H1 (cell line): ENCODE measurements around the gene ZNF674. TPM values are rescaled to one million over a fixed set of nuclear protein-coding genes. Genes with fewer than 3 reads are reported as not detected.
A peak's percentile ranks its signal among the peaks of the same experiment; 100 is the strongest.
"Not testable (repeated sequence)": the region's sequence is repeated elsewhere in the genome, so short reads cannot be mapped to it uniquely, and the experiment has no call there.

Experiments used
- CTCF ChIA-PET: fragments of 300-600 bp; sonication (Branson Sonifier 250); formaldehyde crosslinking; loops from one replicate; lab custom pipeline; 2021; ENCODE audit not compliant: partially characterized antibody; lab: Charles Lee
- POLR2A ChIA-PET: fragments of 300-600 bp; sonication (Branson Sonifier 250); formaldehyde crosslinking; loops from one replicate; lab custom pipeline; 2021; ENCODE audit warnings: inconsistent platforms; ENCODE audit not compliant: partially characterized antibody; lab: Charles Lee
- DNase-seq, 2 experiments: peaks; one replicate each; pipeline versions ENCODE4 v3.0.0 to v3.0.0-alpha.2; 2010 to 2022; ENCODE audit warnings: low spot score in 2 of 2, low read depth in 1 of 2, mixed read lengths in 1 of 2
- FAIRE-seq: peaks from 2 replicates; lab custom pipeline; 2011; peaks lifted over from hg19 to GRCh38; lab: Jason Lieb, UNC
- H2AFZ ChIP-seq: 2 replicates; pipeline ENCODE4 v1.8.1; 2012; ENCODE audit warnings: low read length, inconsistent platforms
- H2AK5ac ChIP-seq: 2 replicates; pipeline ENCODE4 v1.6.1; 2013; ENCODE audit warnings: low read depth, low read length
- H2BK120ac ChIP-seq: replicated peaks from 2 replicates; pipeline ENCODE3; 2013; ENCODE audit warnings: low read depth, low read length, inconsistent platforms
- H2BK12ac ChIP-seq: 2 replicates; pipeline ENCODE4 v1.6.1; 2013; ENCODE audit warnings: low read depth, low read length
- H2BK15ac ChIP-seq: 2 replicates; pipeline ENCODE4 v1.6.1; 2013; ENCODE audit warnings: low read length
- H2BK20ac ChIP-seq: 2 replicates; pipeline ENCODE4 v1.6.1; 2013; ENCODE audit warnings: low read length
- H2BK5ac ChIP-seq: 2 replicates; pipeline ENCODE4 v1.6.1; 2013; ENCODE audit warnings: low read depth, low read length
- H3K14ac ChIP-seq: 2 replicates; pipeline ENCODE4 v1.6.1; 2013; ENCODE audit warnings: inconsistent platforms; ENCODE audit not compliant: insufficient read length
- H3K18ac ChIP-seq: 2 replicates; pipeline ENCODE4 v1.6.1; 2013; ENCODE audit warnings: low read length; ENCODE audit errors: extremely low read depth
- H3K23ac ChIP-seq: 2 replicates; pipeline ENCODE4 v1.6.1; 2013; ENCODE audit warnings: inconsistent platforms; ENCODE audit not compliant: insufficient read length
- H3K23me2 ChIP-seq: 2 replicates; pipeline ENCODE4 v1.6.1; 2013; ENCODE audit warnings: low read depth, low read length
- H3K27ac ChIP-seq: 2 replicates; pipeline ENCODE4 v1.6.1; 2011; ENCODE audit warnings: low read depth, low read length, inconsistent platforms
- H3K27me3 ChIP-seq, 4 experiments: replicated peaks in 1 of 4; 1 replicate in 1 of 4; 2 replicates in 3 of 4; pipeline versions ENCODE4 v1.6.1 to v1.8.1; 2011 to 2013; ENCODE audit warnings: low read length in 3 of 4, mild to moderate bottlenecking in 3 of 4, inconsistent platforms in 2 of 4, mixed read lengths in 2 of 4, moderate library complexity in 1 of 4; ENCODE audit not compliant: control insufficient read depth in 3 of 4, insufficient read depth in 3 of 4; ENCODE audit errors: extremely low read depth in 1 of 4
- H3K36me3 ChIP-seq, 4 experiments: 2 replicates each; pipeline versions ENCODE4 v1.6.1 to v1.8.1; 2011 to 2013; ENCODE audit warnings: mild to moderate bottlenecking in 4 of 4, low read length in 3 of 4, moderate library complexity in 2 of 4, control low read depth in 1 of 4, inconsistent platforms in 1 of 4; ENCODE audit not compliant: insufficient read depth in 4 of 4, control insufficient read depth in 2 of 4
- H3K4ac ChIP-seq: replicated peaks from 2 replicates; pipeline ENCODE3; 2013; ENCODE audit warnings: low read length, low read depth, mixed read lengths, inconsistent platforms; ENCODE audit not compliant: insufficient read length
- H3K4me1 ChIP-seq, 4 experiments: replicated peaks in 1 of 4; 1 replicate in 1 of 4; 2 replicates in 3 of 4; pipeline versions ENCODE4 v1.6.1 to v1.8.1; 2011 to 2013; ENCODE audit warnings: low read length in 3 of 4, inconsistent platforms in 2 of 4, mixed read lengths in 1 of 4; ENCODE audit not compliant: insufficient read depth in 4 of 4, control insufficient read depth in 3 of 4
- H3K4me2 ChIP-seq, 2 experiments: 2 replicates each; pipeline versions ENCODE4 v1.6.1 to v1.8.1; 2011 to 2013; ENCODE audit warnings: low read depth in 2 of 2, low read length in 2 of 2, control low read depth in 1 of 2, inconsistent platforms in 1 of 2, mild to moderate bottlenecking in 1 of 2; ENCODE audit not compliant: insufficient read depth in 1 of 2
- H3K4me3 ChIP-seq, 4 experiments: fragments of 200-600, 300-600 bp in 1 of 4; sonication (generic), shearing (Covaris generic), sonication (Bioruptor Twin) in 1 of 4; 2 replicates each; pipeline versions ENCODE4 v1.5.1 to v1.8.1; 2011 to 2016; ENCODE audit warnings: low read length in 4 of 4, low read depth in 3 of 4, control low read depth in 2 of 4, inconsistent platforms in 2 of 4, mild to moderate bottlenecking in 2 of 4, mixed read lengths in 1 of 4, moderate library complexity in 1 of 4; ENCODE audit not compliant: insufficient read depth in 2 of 4; ENCODE audit errors: extremely low read depth in 1 of 4
- H3K56ac ChIP-seq: replicated peaks from 2 replicates; pipeline ENCODE3; 2013; ENCODE audit warnings: low read depth, mild to moderate bottlenecking, mixed read lengths, low read length, inconsistent platforms; ENCODE audit not compliant: insufficient read length
- H3K79me1 ChIP-seq: 2 replicates; pipeline ENCODE4 v1.6.1; 2013; ENCODE audit warnings: low read depth, low read length, control low read depth
- H3K79me2 ChIP-seq, 2 experiments: 2 replicates each; pipeline versions ENCODE4 v1.6.1 to v1.8.1; 2012 to 2013; ENCODE audit warnings: low read length in 2 of 2, mild to moderate bottlenecking in 2 of 2, inconsistent platforms in 1 of 2; ENCODE audit not compliant: insufficient read depth in 2 of 2, control insufficient read depth in 1 of 2
- H3K9ac ChIP-seq, 4 experiments: replicated peaks in 1 of 4; 1 replicate in 1 of 4; 2 replicates in 3 of 4; pipeline versions ENCODE4 v1.6.1 to v1.8.1; 2011 to 2013; ENCODE audit warnings: low read depth in 3 of 4, low read length in 3 of 4, control low read depth in 2 of 4, mild to moderate bottlenecking in 2 of 4, moderate library complexity in 2 of 4, inconsistent platforms in 1 of 4; ENCODE audit errors: extremely low read depth in 1 of 4
- H3K9me3 ChIP-seq, 2 experiments: 2 replicates each; pipeline versions ENCODE4 v1.6.1 to v1.8.1; 2012 to 2013; ENCODE audit warnings: mild to moderate bottlenecking in 2 of 2, moderate library complexity in 2 of 2, control low read depth in 1 of 2, inconsistent platforms in 1 of 2, low read depth in 1 of 2, low read length in 1 of 2, mixed read lengths in 1 of 2; ENCODE audit not compliant: insufficient read depth in 2 of 2
- H4K20me1 ChIP-seq, 2 experiments: replicated peaks in 1 of 2; 2 replicates each; pipeline versions ENCODE3 to v1.8.1; 2011 to 2013; ENCODE audit warnings: inconsistent platforms in 2 of 2, low read length in 2 of 2, mild to moderate bottlenecking in 1 of 2; ENCODE audit not compliant: insufficient read depth in 2 of 2, control insufficient read depth in 1 of 2
- H4K5ac ChIP-seq: 2 replicates; pipeline ENCODE4 v1.6.1; 2013; ENCODE audit warnings: low read length, low read depth, mixed read lengths, inconsistent platforms; ENCODE audit not compliant: insufficient read length
- H4K8ac ChIP-seq: 2 replicates; pipeline ENCODE4 v1.8.0; 2013; ENCODE audit warnings: mild to moderate bottlenecking, moderate library complexity, low read length, inconsistent platforms; ENCODE audit not compliant: insufficient read depth; ENCODE audit errors: extremely low read depth
- H4K91ac ChIP-seq: replicated peaks from 2 replicates; pipeline ENCODE3; 2013; ENCODE audit warnings: low read length, mixed read lengths, inconsistent platforms; ENCODE audit not compliant: insufficient read length
- WGBS, 2 experiments: shearing (Covaris generic) in 1 of 2; methylation state at CpG; one replicate each; pipeline versions ENCODE4 v1.1.6 to v1.1.7; 2013 to 2015; ENCODE audit warnings: low lambda C conversion rate in 2 of 2, mixed read lengths in 2 of 2, inconsistent platforms in 1 of 2, low coverage in 1 of 2, missing lambda C conversion rate in 1 of 2; ENCODE audit not compliant: insufficient replicate concordance in 2 of 2, insufficient coverage in 1 of 2, insufficient read length in 1 of 2; ENCODE audit errors: extremely low coverage in 1 of 2, missing lambda C conversion rate in 1 of 2; 5-methylcytosine and 5-hydroxymethylcytosine counted together
- polyA plus RNA-seq, 7 experiments: library from polyadenylated mRNA; depleted of rRNA in 3 of 7; stranded (reverse) in 5 of 7; unstranded in 2 of 7; fragments of >200 nt in 5 of 7; fragments of 200-250 nt in 2 of 7; gene quantifications; 1 replicate in 5 of 7; 2 replicates in 1 of 7; 4 replicates in 1 of 7; pipeline versions ENCODE4 v1.2.1 to v1.2.3, GENCODE V29; 2011 to 2013; ENCODE audit warnings: missing spikeins in 2 of 7, mixed read lengths in 2 of 7
- total RNA-seq: library from RNA; stranded (reverse); fragmentation: NEBNext Ultra II Directional; extraction: Animal tissue kit (Norgen Biotek cat#: 25700); gene quantifications from 2 replicates; pipeline ENCODE4 v1.2.1, GENCODE V29; 2021

The ZNF674 gene
- total and polyA plus RNA-seq, 2 of the 8 experiments (the other 6 are each of a cell fraction or from before 2014, with no cell fraction given), result 2.0 to 7.4 TPM

DNA sequence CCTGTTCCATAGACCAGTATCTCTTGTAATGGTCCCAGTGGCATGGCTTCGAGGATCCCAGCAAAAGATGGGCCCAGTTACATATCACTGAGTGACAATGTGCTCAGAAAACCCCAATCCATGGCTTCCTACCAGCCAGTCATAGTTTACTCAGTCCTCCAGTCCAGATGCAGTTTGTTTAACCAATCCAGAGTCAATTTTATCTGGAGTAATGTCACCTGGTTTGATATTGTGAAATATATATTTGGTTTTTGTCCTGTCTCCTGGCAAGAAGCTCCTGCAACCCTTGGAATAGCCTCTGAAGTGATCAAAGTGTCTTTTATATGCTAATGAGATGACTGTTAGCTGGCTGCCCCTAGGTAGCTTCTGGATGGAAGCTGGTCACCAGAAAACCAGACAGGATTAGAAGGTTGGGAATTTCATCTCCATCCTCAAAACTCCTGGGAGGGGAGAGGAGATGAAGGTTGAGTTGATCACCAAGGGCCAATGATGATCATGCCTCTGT is 14.8 kb downstream of the ZNF674 start:
- not testable (repeated sequence) for H3K4me3 ChIP-seq
- 88% methylated on average over 1 of the region's 1 CpG; no CpG with 5 or more reads in 1 of the 2 experiments for WGBS, 2 experiments

DNA sequence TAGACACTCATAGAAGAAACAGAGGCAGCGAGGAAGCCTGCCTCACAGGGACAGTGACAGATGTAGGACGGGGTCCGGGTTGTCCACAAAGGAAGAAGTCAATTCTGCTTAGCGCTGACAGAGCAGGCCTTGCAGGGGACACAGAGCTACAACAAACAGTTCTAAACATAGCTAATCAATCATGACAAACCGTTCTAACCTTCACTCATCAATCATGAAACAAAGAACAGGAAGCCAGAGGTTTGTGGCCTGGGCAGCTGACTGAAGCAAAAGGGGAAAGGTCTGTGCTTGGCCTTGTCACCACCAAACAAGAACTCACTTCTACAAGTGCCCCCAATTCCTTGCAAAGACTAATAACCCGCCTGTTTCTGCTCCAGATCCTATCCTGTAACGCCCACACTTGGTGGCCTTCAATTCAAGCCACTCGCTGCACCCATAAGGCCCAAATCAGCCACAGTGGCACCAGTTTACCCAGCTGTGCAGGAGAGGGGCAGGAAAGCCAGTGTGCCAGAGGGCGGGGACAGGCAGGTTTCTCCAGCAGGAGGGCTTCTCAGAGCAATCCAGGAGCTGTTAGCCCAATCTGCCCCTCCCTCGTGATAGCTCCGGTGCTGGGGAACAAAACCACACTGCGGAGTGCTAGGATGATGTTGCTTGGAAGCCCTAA is 15.3 kb downstream of the ZNF674 start:
- H2BK20ac ChIP-seq, H2BK5ac ChIP-seq, H3K79me2 ChIP-seq, H3K14ac ChIP-seq, H3K4me3 ChIP-seq, H3K56ac ChIP-seq, POLR2A ChIA-PET, H2BK120ac ChIP-seq, DNase-seq, H3K4me2 ChIP-seq, H3K79me1 ChIP-seq, H3K36me3 ChIP-seq, H4K8ac ChIP-seq, H4K91ac ChIP-seq, H4K20me1 ChIP-seq, H3K18ac ChIP-seq, H3K4ac ChIP-seq, H2BK12ac ChIP-seq, H3K27me3 ChIP-seq, H3K4me1 ChIP-seq, H4K5ac ChIP-seq, H3K9ac ChIP-seq, H3K23me2 ChIP-seq, H3K23ac ChIP-seq, H2AK5ac ChIP-seq, CTCF ChIA-PET, H3K27ac ChIP-seq, H3K9me3 ChIP-seq, H2BK15ac ChIP-seq, H2AFZ ChIP-seq: not testable (repeated sequence)
- FAIRE-seq, result peak; percentile 58
- WGBS, 2 experiments, result 89% methylated on average over 8 of the region's 12 CpGs; no CpG with 5 or more reads in 1 of the 2 experiments

More for the DNA sequence above, 14.8 kb downstream of the ZNF674 start:
- H4K5ac ChIP-seq, DNase-seq, H4K91ac ChIP-seq, POLR2A ChIA-PET, H2AFZ ChIP-seq, H3K27ac ChIP-seq, FAIRE-seq, H3K23ac ChIP-seq, H3K4ac ChIP-seq, H4K8ac ChIP-seq, H3K14ac ChIP-seq, H3K79me2 ChIP-seq, H3K9ac ChIP-seq, H3K4me2 ChIP-seq, H3K79me1 ChIP-seq, H3K18ac ChIP-seq, H3K9me3 ChIP-seq, H2BK12ac ChIP-seq, H3K27me3 ChIP-seq, H2BK120ac ChIP-seq, H3K23me2 ChIP-seq, H2AK5ac ChIP-seq, H2BK20ac ChIP-seq, H3K56ac ChIP-seq, H3K36me3 ChIP-seq, H2BK5ac ChIP-seq, H2BK15ac ChIP-seq, H4K20me1 ChIP-seq, CTCF ChIA-PET, H3K4me1 ChIP-seq: not testable (repeated sequence)
